Measurements from ENCODE around the gene CDH16. TPM values are rescaled to one million over a fixed set of nuclear protein-coding genes. Genes with fewer than 3 reads are reported as not detected.

Gene CDH16
- total and polyA plus RNA-seq, 2 of the 13 experiments (the other 11 are each of a cell fraction or from before 2014, with no cell fraction given) = 2.7 to 3.9 TPM

GRCh38 chr16:66925322-66925840, 6.7 kb upstream of the CDH16 start, which contains the start of gene RRAD (continued):
- TF ChIP-seq ZBTB20 (CRISPR knock-in tag; IDR thresholded peaks at IDR 0.05; ENCODE audit: borderline replicate concordance, low read depth) (no peak), HNF4G (IDR thresholded peaks at IDR 0.05; ENCODE audit: borderline replicate concordance, low read depth, low read length) (no peak), HNF4G (CRISPR knock-in tag; IDR thresholded peaks at IDR 0.05; ENCODE audit: borderline replicate concordance, low read depth) (no peak), MAZ (IDR thresholded peaks at IDR 0.05; ENCODE audit: borderline replicate concordance, low read depth, low read length) (no peak), MAZ (CRISPR knock-in tag; IDR thresholded peaks at IDR 0.05; ENCODE audit: low read depth) (0 out of 2 replicates have a peak, but pooled peaks have one; percentile 6), PHB2 (IDR thresholded peaks at IDR 0.05; ENCODE audit: partially characterized antibody) (no peak), POGK (CRISPR knock-in tag; conservative IDR thresholded peaks at IDR 0.05) (no peak), ZNF652 (CRISPR knock-in tag; IDR thresholded peaks at IDR 0.05; ENCODE audit: borderline replicate concordance, low read depth) (no peak), ZSCAN12 (CRISPR knock-in tag; IDR thresholded peaks at IDR 0.05) (no peak), ZNF362 (CRISPR knock-in tag; IDR thresholded peaks at IDR 0.05; ENCODE audit: borderline replicate concordance) (no peak), TCF12 (IDR thresholded peaks at IDR 0.05) (no peak), TCF12 (CRISPR knock-in tag; IDR thresholded peaks at IDR 0.05) (0 out of 2 replicates have a peak, but pooled peaks have one; percentile 21), ZNF180 (CRISPR knock-in tag; IDR thresholded peaks at IDR 0.05; ENCODE audit: borderline replicate concordance, low read depth) (no peak), RORA (CRISPR knock-in tag; IDR thresholded peaks at IDR 0.05) (no peak), MBNL3 (CRISPR knock-in tag; conservative IDR thresholded peaks at IDR 0.05) (no peak), EEA1 (CRISPR knock-in tag; IDR thresholded peaks at IDR 0.05; ENCODE audit: borderline replicate concordance) (no peak), CEBPB (IDR thresholded peaks at IDR 0.05; ENCODE audit: borderline replicate concordance, low read depth, low read length) (no peak), HNRNPLL (IDR thresholded peaks at IDR 0.05; ENCODE audit: low read depth, low read length, poor library complexity, severe bottlenecking) (peak; percentile 34), ZBTB34 (CRISPR knock-in tag; IDR thresholded peaks at IDR 0.05) (no peak), ZNF710 (CRISPR knock-in tag; IDR thresholded peaks at IDR 0.05; ENCODE audit: borderline replicate concordance) (peak; percentile 45; the same call in 1 of the 2 replicates), ZNF414 (CRISPR knock-in tag; IDR thresholded peaks at IDR 0.05) (no peak), ZNF547 (CRISPR knock-in tag; IDR thresholded peaks at IDR 0.05) (no peak), ZBTB1 (CRISPR knock-in tag; IDR thresholded peaks at IDR 0.05; ENCODE audit: borderline replicate concordance) (no peak)

Data from HepG2 (cell line).